B cell (primary cell): ENCODE data around the gene CDKN1A.

Experiments
- CTCF ChIP-seq: fragments of 200-600 bp; IDR thresholded peaks from one replicate; pipeline ENCODE4 v1.8.0; 2022; ENCODE audit warnings: antibody characterized with exemption, mild to moderate bottlenecking
- EZH2 ChIP-seq: IDR thresholded peaks from 2 replicates; pipeline ENCODE4 v1.6.1; 2012; ENCODE audit warnings: borderline replicate concordance, low read depth, mild to moderate bottlenecking, moderate library complexity, low read length; ENCODE audit not compliant: insufficient read depth, poor library complexity, severe bottlenecking

DNA sequence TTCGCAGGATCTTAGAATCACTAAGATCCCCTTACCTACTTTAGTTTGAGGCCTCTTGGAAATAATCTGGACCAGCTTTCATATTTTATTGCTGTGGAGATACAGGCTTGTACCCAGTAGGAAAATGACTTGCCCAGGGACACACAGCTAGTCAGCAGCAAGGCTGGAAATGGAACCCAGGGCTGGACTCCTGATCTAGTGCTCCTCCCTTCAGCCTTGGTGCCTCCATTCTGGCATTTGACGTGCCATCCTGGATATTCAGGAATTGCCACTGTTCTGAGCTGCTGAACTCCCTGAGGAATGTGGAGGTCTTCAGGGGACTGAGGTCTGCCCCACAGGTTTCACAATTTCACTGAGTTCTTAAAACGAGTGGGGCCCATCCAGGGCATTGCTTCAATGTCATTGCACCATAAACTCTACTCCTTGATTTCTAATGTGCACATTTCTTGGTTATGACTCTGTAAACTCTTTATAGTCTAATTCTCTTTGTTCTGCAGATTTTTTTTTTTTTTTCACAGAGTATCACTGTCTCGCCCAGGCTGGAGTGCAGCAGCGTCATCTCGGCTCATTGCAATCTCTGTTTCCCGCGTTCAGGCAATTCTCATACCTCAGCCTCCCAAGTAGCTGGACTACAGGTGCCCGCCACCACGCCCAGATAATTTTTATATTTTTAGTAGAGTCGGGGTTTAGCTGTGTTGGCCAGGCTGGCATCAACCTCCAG, 26.7 kb upstream of the CDKN1A start:
- TF ChIP-seq CTCF (no peak), EZH2 (no peak)
